ENCODE data around the gene PLCXD1.

PLCXD1 gene

GRCh38 chrX:352582-353314, 71.6 kb downstream of the PLCXD1 start:
- DNase-seq: no peak
